HG03280 (cell line): Measurements from ENCODE around the gene HPN.
"Not testable (repeated sequence)": the region's sequence is repeated elsewhere in the genome, so short reads cannot be mapped to it uniquely, and the experiment has no call there.

Experiments used
- ATAC-seq: cut with Tn5 transposase; IDR thresholded peaks from one replicate; pipeline ENCODE4 v1.9.1; 2021; ENCODE audit warnings: mild to moderate bottlenecking, moderate library complexity; ENCODE audit not compliant: unreplicated experiment

Gene HPN

GRCh38 chr19:35042056-35042730, 672 bp downstream of the HPN start:
- no peak for ATAC-seq

- ATAC-seq, result no peak
Observed at GRCh38 chr19:35042954-35043604, 1.6 kb downstream of the HPN start.

- ATAC-seq, result no peak
Observed at GRCh38 chr19:35043906-35044305, 2.4 kb downstream of the HPN start.

GRCh38 chr19:35044317-35045117, 3.0 kb downstream of the HPN start:
- no peak for ATAC-seq

- no peak for ATAC-seq
Observed at GRCh38 chr19:35045667-35046300, 4.3 kb downstream of the HPN start.

GRCh38 chr19:35046461-35046860, 4.9 kb downstream of the HPN start:
- no peak for ATAC-seq

- ATAC-seq, result no peak
Observed at GRCh38 chr19:35048911-35049411, 7.4 kb downstream of the HPN start.

- ATAC-seq, result no peak
Observed at GRCh38 chr19:35049456-35049855, 7.9 kb downstream of the HPN start.

- ATAC-seq, result not testable (repeated sequence)
Observed at GRCh38 chr19:35050662-35051061, 9.1 kb downstream of the HPN start.

- ATAC-seq, result not testable (repeated sequence)
Observed at GRCh38 chr19:35051268-35051667, 9.7 kb downstream of the HPN start.

- ATAC-seq, result no peak
Observed at GRCh38 chr19:35051796-35052195, 10.3 kb downstream of the HPN start.

- no peak for ATAC-seq
Observed at GRCh38 chr19:35052599-35053190, 11.2 kb downstream of the HPN start.

- ATAC-seq, result no peak
Observed at GRCh38 chr19:35053667-35054293, 12.3 kb downstream of the HPN start.

GRCh38 chr19:35054626-35055025, 13.1 kb downstream of the HPN start:
- ATAC-seq, result no peak

GRCh38 chr19:35055715-35056179, 14.2 kb downstream of the HPN start:
- ATAC-seq, result no peak

GRCh38 chr19:35056513-35057063, 15.1 kb downstream of the HPN start:
- no peak for ATAC-seq

- no peak for ATAC-seq
Observed at GRCh38 chr19:35058370-35058769, 16.8 kb downstream of the HPN start.

GRCh38 chr19:35059006-35059798, 17.7 kb downstream of the HPN start:
- no peak for ATAC-seq

- no peak for ATAC-seq
Observed at GRCh38 chr19:35059799-35060091, 18.2 kb downstream of the HPN start.
